Left ventricle myocardium inferior (tissue), 1 donor: ENCODE data around the gene IQGAP2. TPM values are rescaled to one million over a fixed set of nuclear protein-coding genes. Genes with fewer than 3 reads are reported as not detected.
"Not testable (repeated sequence)": the region's sequence is repeated elsewhere in the genome, so short reads cannot be mapped to it uniquely, and the experiment has no call there.

ENCODE experiments used
- DNase-seq: peaks from one replicate; pipeline ENCODE4 v3.0.0-alpha.2; 2020
- H3K27ac ChIP-seq: fragments of 200-600 bp; replicated peaks from 2 replicates; pipeline ENCODE4 v1.8.0; 2021
- H3K27me3 ChIP-seq: fragments of 200-600 bp; 2 replicates; pipeline ENCODE4 v1.8.0; 2021; ENCODE audit warnings: low read depth
- H3K36me3 ChIP-seq: fragments of 200-600 bp; 2 replicates; pipeline ENCODE4 v1.8.0; 2021
- H3K4me1 ChIP-seq: fragments of 200-600 bp; 2 replicates; pipeline ENCODE4 v1.8.0; 2021
- H3K4me3 ChIP-seq: fragments of 200-600 bp; 2 replicates; pipeline ENCODE4 v1.8.0; 2021; ENCODE audit warnings: mild to moderate bottlenecking, moderate library complexity
- H3K9me3 ChIP-seq: fragments of 200-600 bp; replicated peaks from 2 replicates; pipeline ENCODE4 v1.8.0; 2021
- CTCF ChIP-seq: fragments of 200-600 bp; IDR thresholded peaks from 2 replicates; pipeline ENCODE4 v1.8.0; 2021; ENCODE audit warnings: antibody characterized with exemption, mild to moderate bottlenecking, borderline replicate concordance
- intact Hi-C: fragments of 100-400 bp; cut with micrococcal nuclease; formaldehyde crosslinking; loops from one replicate; pipeline ENCODE4 v1.11.0; 2022
- total RNA-seq: library from RNA; stranded (reverse); fragmentation: NEBNext Ultra II Directional; extraction: Animal tissue kit (Norgen Biotek cat#: 25700); gene quantifications from one replicate; pipeline ENCODE4 v1.2.1, GENCODE V29; 2021
- donor health status: DM: no; HTN: yes; CAD: no; lungs with severe emphysema.

The IQGAP2 gene
- total RNA-seq, 1 donor from 2014 or later: 4.1 TPM

GRCh38 chr5:76545184-76545583 lies 142.1 kb downstream of the IQGAP2 start:
- Histone ChIP-seq H3K9me3 (no peaks in the 10 kb centered on the region), H3K4me1 (no peaks in the 10 kb centered on the region), H3K27ac (no peak overlapping the region), H3K36me3 (no peaks in the 10 kb centered on the region), H3K27me3 (peaks cover 11% of the 10 kb centered on the region), H3K4me3 (no peak overlapping the region)
- intact Hi-C loops: no loop called here
- no peak for DNase-seq
- TF ChIP-seq CTCF: no peak

- intact Hi-C loops: no loop called here
- no peaks in the 10 kb centered on the region for H3K9me3 ChIP-seq
- no peak overlapping the region for H3K4me3 ChIP-seq
- H3K27ac ChIP-seq: peak overlapping the region; percentile 33
- H3K36me3 ChIP-seq: no peaks in the 10 kb centered on the region
- DNase-seq: no peak
- H3K27me3 ChIP-seq: peaks cover 11% of the 10 kb centered on the region
- TF ChIP-seq CTCF: no peak
- H3K4me1 ChIP-seq: no peaks in the 10 kb centered on the region
Measured at GRCh38 chr5:76546497-76547102, 143.5 kb downstream of the IQGAP2 start.

DNA sequence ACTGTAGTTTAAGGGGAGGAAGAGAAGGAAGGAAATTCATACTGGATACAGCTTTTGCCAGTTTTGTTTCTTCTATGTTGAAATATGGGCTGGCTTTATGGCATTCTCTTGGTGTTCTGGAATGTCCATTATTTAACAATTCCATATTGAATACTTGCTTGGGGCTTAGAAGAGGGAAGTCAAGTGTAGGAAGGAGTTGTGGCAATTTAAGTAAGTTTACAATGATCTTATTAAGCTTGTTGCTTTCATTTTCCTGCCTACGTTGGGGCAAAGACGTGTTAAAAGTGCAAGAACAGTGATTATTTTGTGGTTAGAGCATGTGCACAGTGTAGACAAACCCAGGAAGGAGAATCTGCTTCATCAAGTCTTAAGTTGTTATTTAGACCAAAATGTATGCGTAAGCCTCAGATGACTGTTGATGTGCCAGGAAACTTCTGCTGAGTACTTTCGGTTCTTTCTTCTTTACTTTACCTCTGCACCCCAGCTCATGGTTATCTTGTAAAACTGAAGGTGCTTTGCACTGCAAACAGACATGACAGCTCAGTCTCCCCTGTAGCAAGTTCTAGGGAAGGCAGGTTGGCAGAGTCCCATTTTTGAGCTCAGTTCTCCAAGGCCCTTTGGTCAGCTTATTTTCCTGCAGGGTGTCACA lies 144.3 kb downstream of the IQGAP2 start:
- Histone ChIP-seq H3K36me3 (no peaks in the 10 kb centered on the region), H3K9me3 (no peaks in the 10 kb centered on the region), H3K27me3 (peaks cover 11% of the 10 kb centered on the region), H3K4me1 (no peaks in the 10 kb centered on the region), H3K27ac (peak overlapping the region; percentile 33), H3K4me3 (no peak overlapping the region)
- intact Hi-C loops: no loop called here
- DNase-seq: no peak
- no peak for TF ChIP-seq CTCF

- peak overlapping the region; percentile 27 for H3K27ac ChIP-seq
- H3K27me3 ChIP-seq: peaks cover 11% of the 10 kb centered on the region
- H3K4me3 ChIP-seq: no peak overlapping the region
- H3K36me3 ChIP-seq: no peaks in the 10 kb centered on the region
- TF ChIP-seq CTCF: no peak
- DNase-seq: no peak
- intact Hi-C loops: no loop called here
- no peaks in the 10 kb centered on the region for H3K4me1 ChIP-seq
- H3K9me3 ChIP-seq: no peaks in the 10 kb centered on the region
Measured at GRCh38 chr5:76547891-76548524, 144.9 kb downstream of the IQGAP2 start.

DNA sequence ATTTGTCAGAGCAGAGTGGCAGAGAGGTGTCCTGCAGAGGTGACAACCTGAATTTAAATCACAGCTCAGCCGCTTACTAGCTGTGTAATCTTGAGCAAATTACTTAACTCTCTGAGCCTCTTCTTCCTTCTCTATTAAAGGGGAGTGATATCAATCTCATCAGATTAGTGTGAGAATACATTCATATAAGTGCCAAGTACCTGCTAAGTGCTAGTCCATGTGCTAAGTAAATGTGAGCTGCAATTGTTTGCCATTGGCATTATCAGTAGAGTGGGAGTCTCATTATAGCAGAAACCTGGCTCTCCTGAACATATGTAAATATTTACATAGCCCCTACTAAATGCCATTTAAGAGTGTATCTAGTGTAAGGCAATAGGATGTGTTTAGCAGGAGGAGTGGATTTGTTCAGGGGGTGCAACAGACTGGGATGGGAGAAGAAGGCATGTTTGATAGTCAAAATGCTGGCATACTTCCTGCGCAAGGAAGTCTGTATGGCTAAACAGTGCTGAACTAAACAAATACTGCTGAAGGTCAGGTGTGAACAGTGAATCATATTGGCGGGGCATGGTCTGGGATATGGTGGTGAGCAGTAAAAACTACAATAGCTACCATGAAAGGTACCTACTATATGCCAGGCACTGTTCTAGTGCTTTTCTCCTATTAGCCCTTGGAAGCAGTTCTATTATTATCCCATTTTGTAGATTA lies 145.6 kb downstream of the IQGAP2 start:
- intact Hi-C loops: no loop called here
- no peak for TF ChIP-seq CTCF
- Histone ChIP-seq H3K4me1 (no peaks in the 10 kb centered on the region), H3K36me3 (no peaks in the 10 kb centered on the region), H3K27ac (no peak overlapping the region), H3K9me3 (no peaks in the 10 kb centered on the region), H3K4me3 (no peak overlapping the region), H3K27me3 (peaks cover 11% of the 10 kb centered on the region)
- no peak for DNase-seq

DNA sequence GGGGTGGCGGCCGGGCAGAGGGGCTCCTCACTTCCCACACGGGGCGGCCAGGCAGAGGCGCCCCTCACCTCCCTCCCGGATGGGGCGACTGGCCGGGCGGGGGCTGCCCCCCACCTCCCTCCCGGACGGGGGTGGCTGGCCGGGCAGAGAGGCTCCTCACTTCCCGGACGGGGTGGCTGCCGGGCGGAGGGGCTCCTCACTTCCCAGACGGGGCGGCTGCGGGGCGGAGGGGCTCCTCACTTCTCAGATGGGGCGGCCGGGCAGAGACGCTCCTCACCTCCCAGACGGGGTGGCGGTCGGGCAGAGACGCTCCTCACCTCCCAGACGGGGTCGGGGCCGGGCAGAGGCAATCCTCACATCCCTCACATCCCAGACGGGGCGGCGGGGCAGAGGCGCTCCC lies 147.8 kb downstream of the IQGAP2 start:
- H3K27me3 ChIP-seq, intact Hi-C loops, DNase-seq, H3K9me3 ChIP-seq, H3K4me3 ChIP-seq, H3K27ac ChIP-seq, H3K4me1 ChIP-seq, H3K36me3 ChIP-seq: not testable (repeated sequence)
